Measurements from ENCODE around the gene WASF3.

WASF3 gene

GRCh38 chr13:26538363-26539317 is 18.8 kb upstream of the WASF3 start:
- peaks cover 3% of the 10 kb centered on the region for H3K27me3 ChIP-seq
- no peaks in the 10 kb centered on the region for H3K9me3 ChIP-seq
- no peaks in the 10 kb centered on the region for H3K36me3 ChIP-seq
- no peak overlapping the region for H3K4me3 ChIP-seq (ENCODE audit: low read depth in 1 of 2, low read length in 1 of 2)
- H3K27ac ChIP-seq = no peak overlapping the region
- no peaks in the 10 kb centered on the region for H3K4me1 ChIP-seq (ENCODE audit: control insufficient read depth in 1 of 2, insufficient read depth in 1 of 2, low read depth in 1 of 2, low read length in 1 of 2)
- TF ChIP-seq, protein P1, sequence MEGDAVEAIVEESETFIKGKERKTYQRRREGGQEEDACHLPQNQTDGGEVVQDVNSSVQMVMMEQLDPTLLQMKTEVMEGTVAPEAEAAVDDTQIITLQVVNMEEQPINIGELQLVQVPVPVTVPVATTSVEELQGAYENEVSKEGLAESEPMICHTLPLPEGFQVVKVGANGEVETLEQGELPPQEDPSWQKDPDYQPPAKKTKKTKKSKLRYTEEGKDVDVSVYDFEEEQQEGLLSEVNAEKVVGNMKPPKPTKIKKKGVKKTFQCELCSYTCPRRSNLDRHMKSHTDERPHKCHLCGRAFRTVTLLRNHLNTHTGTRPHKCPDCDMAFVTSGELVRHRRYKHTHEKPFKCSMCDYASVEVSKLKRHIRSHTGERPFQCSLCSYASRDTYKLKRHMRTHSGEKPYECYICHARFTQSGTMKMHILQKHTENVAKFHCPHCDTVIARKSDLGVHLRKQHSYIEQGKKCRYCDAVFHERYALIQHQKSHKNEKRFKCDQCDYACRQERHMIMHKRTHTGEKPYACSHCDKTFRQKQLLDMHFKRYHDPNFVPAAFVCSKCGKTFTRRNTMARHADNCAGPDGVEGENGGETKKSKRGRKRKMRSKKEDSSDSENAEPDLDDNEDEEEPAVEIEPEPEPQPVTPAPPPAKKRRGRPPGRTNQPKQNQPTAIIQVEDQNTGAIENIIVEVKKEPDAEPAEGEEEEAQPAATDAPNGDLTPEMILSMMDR (IDR thresholded peaks at IDR 0.05) = no peak

- H3K27me3 ChIP-seq = peaks cover 13% of the 10 kb centered on the region
- no peak overlapping the region for H3K4me3 ChIP-seq (ENCODE audit: low read depth in 1 of 2, low read length in 1 of 2)
- no peak overlapping the region for H3K27ac ChIP-seq
- H3K4me1 ChIP-seq (ENCODE audit: control insufficient read depth in 1 of 2, insufficient read depth in 1 of 2, low read depth in 1 of 2, low read length in 1 of 2) = no peaks in the 10 kb centered on the region
- no peaks in the 10 kb centered on the region for H3K36me3 ChIP-seq
- H3K9me3 ChIP-seq = no peaks in the 10 kb centered on the region
- TF ChIP-seq, protein P1 (IDR thresholded peaks at IDR 0.05) = no peak
Measured at GRCh38 chr13:26539738-26540292, 17.7 kb upstream of the WASF3 start.

GRCh38 chr13:26540334-26540733 is 17.1 kb upstream of the WASF3 start:
- H3K27me3 ChIP-seq = peaks cover 14% of the 10 kb centered on the region
- no peaks in the 10 kb centered on the region for H3K9me3 ChIP-seq
- H3K27ac ChIP-seq = no peak overlapping the region
- H3K4me1 ChIP-seq (ENCODE audit: control insufficient read depth in 1 of 2, insufficient read depth in 1 of 2, low read depth in 1 of 2, low read length in 1 of 2) = no peaks in the 10 kb centered on the region
- TF ChIP-seq, protein P1 (IDR thresholded peaks at IDR 0.05) = no peak
- no peaks in the 10 kb centered on the region for H3K36me3 ChIP-seq
- no peak overlapping the region for H3K4me3 ChIP-seq (ENCODE audit: low read depth in 1 of 2, low read length in 1 of 2)

GRCh38 chr13:26541041-26541440 is 16.4 kb upstream of the WASF3 start:
- Histone ChIP-seq H3K27me3 (peaks cover 14% of the 10 kb centered on the region), H3K9me3 (no peaks in the 10 kb centered on the region), H3K4me3 (ENCODE audit: low read depth in 1 of 2, low read length in 1 of 2) (no peak overlapping the region), H3K27ac (no peak overlapping the region), H3K36me3 (no peaks in the 10 kb centered on the region), H3K4me1 (ENCODE audit: control insufficient read depth in 1 of 2, insufficient read depth in 1 of 2, low read depth in 1 of 2, low read length in 1 of 2) (no peaks in the 10 kb centered on the region)
- TF ChIP-seq, protein P1 (IDR thresholded peaks at IDR 0.05) = no peak

GRCh38 chr13:26541678-26542568 is 15.6 kb upstream of the WASF3 start:
- H3K4me1 ChIP-seq (ENCODE audit: control insufficient read depth in 1 of 2, insufficient read depth in 1 of 2, low read depth in 1 of 2, low read length in 1 of 2) = no peaks in the 10 kb centered on the region
- TF ChIP-seq, protein P1 (IDR thresholded peaks at IDR 0.05) = no peak
- no peaks in the 10 kb centered on the region for H3K9me3 ChIP-seq
- H3K36me3 ChIP-seq = no peaks in the 10 kb centered on the region
- H3K27me3 ChIP-seq = peaks cover 16% of the 10 kb centered on the region
- no peak overlapping the region for H3K27ac ChIP-seq
- H3K4me3 ChIP-seq (ENCODE audit: low read depth in 1 of 2, low read length in 1 of 2) = no peak overlapping the region
